Measurements from ENCODE around the gene RASGRF1.

RASGRF1 gene

GRCh38 chr15:79041601-79042168 lies 48.9 kb downstream of the RASGRF1 start:
- TF ChIP-seq CSDC2 (CRISPR knock-in tag; IDR thresholded peaks at IDR 0.05) (no peak), ESRRG (CRISPR knock-in tag; IDR thresholded peaks at IDR 0.05) (no peak), CSRNP3 (CRISPR knock-in tag; IDR thresholded peaks at IDR 0.05) (no peak), ZFP30 (CRISPR knock-in tag; IDR thresholded peaks at IDR 0.05) (no peak), ZNF70 (CRISPR knock-in tag; IDR thresholded peaks at IDR 0.05) (no peak), PATZ1 (CRISPR knock-in tag; IDR thresholded peaks at IDR 0.05; ENCODE audit: borderline replicate concordance) (no peak), TSHZ2 (CRISPR knock-in tag; IDR thresholded peaks at IDR 0.05) (no peak), POU6F1 (CRISPR knock-in tag; IDR thresholded peaks at IDR 0.05; ENCODE audit: borderline replicate concordance, low read depth) (no peak), ISL1 (CRISPR knock-in tag; IDR thresholded peaks at IDR 0.05) (no peak), SNAI2 (CRISPR knock-in tag; IDR thresholded peaks at IDR 0.05) (no peak), RARB (CRISPR knock-in tag; IDR thresholded peaks at IDR 0.05) (no peak), ZNF565 (CRISPR knock-in tag; conservative IDR thresholded peaks at IDR 0.05; ENCODE audit: low read depth) (no peak), TCF4 (CRISPR knock-in tag; IDR thresholded peaks at IDR 0.05; ENCODE audit: borderline replicate concordance) (no peak)
- no peak for ATAC-seq

- TF ChIP-seq OSR1 (CRISPR knock-in tag; IDR thresholded peaks at IDR 0.05) = no peak
- ATAC-seq = no peak
Measured at GRCh38 chr15:79037848-79038247, 52.7 kb downstream of the RASGRF1 start.

- no peak for ATAC-seq
- TF ChIP-seq CSRNP3 (CRISPR knock-in tag; IDR thresholded peaks at IDR 0.05) = no peak
- TF ChIP-seq ZNF70 (CRISPR knock-in tag; IDR thresholded peaks at IDR 0.05) = no peak
- no peak for TF ChIP-seq ZFP3 (CRISPR knock-in tag; IDR thresholded peaks at IDR 0.05)
Measured at GRCh38 chr15:79036323-79036722, 54.3 kb downstream of the RASGRF1 start.

GRCh38 chr15:79035814-79036213 lies 54.8 kb downstream of the RASGRF1 start:
- TF ChIP-seq TSHZ2 (CRISPR knock-in tag; IDR thresholded peaks at IDR 0.05) (no peak), ESRRG (CRISPR knock-in tag; IDR thresholded peaks at IDR 0.05) (no peak), CSDC2 (CRISPR knock-in tag; IDR thresholded peaks at IDR 0.05) (no peak), SNAI2 (CRISPR knock-in tag; IDR thresholded peaks at IDR 0.05) (no peak), GLIS3 (CRISPR knock-in tag; IDR thresholded peaks at IDR 0.05) (no peak), ZFP30 (CRISPR knock-in tag; IDR thresholded peaks at IDR 0.05) (no peak), CSRNP3 (CRISPR knock-in tag; IDR thresholded peaks at IDR 0.05) (no peak), PPARA (CRISPR knock-in tag; IDR thresholded peaks at IDR 0.05; ENCODE audit: borderline replicate concordance) (no peak), OSR1 (CRISPR knock-in tag; IDR thresholded peaks at IDR 0.05) (no peak), PATZ1 (CRISPR knock-in tag; IDR thresholded peaks at IDR 0.05; ENCODE audit: borderline replicate concordance) (no peak), ISL1 (CRISPR knock-in tag; IDR thresholded peaks at IDR 0.05) (no peak), ZC3H10 (CRISPR knock-in tag; IDR thresholded peaks at IDR 0.05) (no peak), ZFP3 (CRISPR knock-in tag; IDR thresholded peaks at IDR 0.05) (no peak), ZNF70 (CRISPR knock-in tag; IDR thresholded peaks at IDR 0.05) (no peak)
- ATAC-seq = no peak

All from SK-N-SH treated with all-trans-retinoic acid at 6 μM for 48 hours (cell line).